A549 (cell line): ENCODE results near the gene RENBP. TPM values are rescaled to one million over a fixed set of nuclear protein-coding genes. Genes with fewer than 3 reads are reported as not detected.
A peak's percentile ranks its signal among the peaks of the same experiment; 100 is the strongest.

Experiments
- ATAC-seq, 2 experiments: fragments of 200-7000 bp in 1 of 2; fragments of >200 bp in 1 of 2; cut with Nextera tagmentation in 1 of 2; cut with Tn5 transposase in 1 of 2; 3 replicates each; pipeline versions ENCODE4 v1.8.0 to v1.9.1; 2018 to 2020; ENCODE audit warnings: mild to moderate bottlenecking in 1 of 2, moderate library complexity in 1 of 2
- CTCF ChIA-PET: fragments of 300-600 bp; sonication (Branson Sonifier 250); formaldehyde crosslinking; extraction: SDS; loops from one replicate; lab custom pipeline; 2021; ENCODE audit warnings: antibody characterized with exemption, inconsistent platforms; lab: Yijun Ruan, JAX
- POLR2A ChIA-PET: fragments of 350-600 bp; formaldehyde crosslinking; extraction: SDS; loops from one replicate; lab custom pipeline; 2021; ENCODE audit warnings: antibody characterized with exemption, inconsistent platforms; lab: Yijun Ruan, JAX
- DNase-seq, 2 experiments: peaks; one replicate each; pipeline versions ENCODE4 v3.0.0 to v3.0.0-alpha.2; 2011 to 2016; ENCODE audit warnings: low read depth in 1 of 2, low spot score in 1 of 2
- FAIRE-seq: peaks from 2 replicates; lab custom pipeline; 2011; peaks lifted over from hg19 to GRCh38; lab: Jason Lieb, UNC
- H3K27ac ChIP-seq, 2 experiments: fragments of >200 bp; sonication (Bioruptor Twin); formaldehyde crosslinking; 3 replicates each; pipeline ENCODE4 v1.5.1; 2016 to 2017
- H3K4me1 ChIP-seq: fragments of >200 bp; sonication (Bioruptor Twin); formaldehyde crosslinking; 3 replicates; pipeline ENCODE4 v1.6.1; 2016
- H3K4me2 ChIP-seq: fragments of >200 bp; sonication (Bioruptor Twin); formaldehyde crosslinking; 3 replicates; pipeline ENCODE4 v1.6.1; 2016
- H3K4me3 ChIP-seq: fragments of >200 bp; sonication (Bioruptor Twin); formaldehyde crosslinking; 3 replicates; pipeline ENCODE4 v1.5.1; 2016
- H3K9me3 ChIP-seq: fragments of >200 bp; sonication (Bioruptor Twin); formaldehyde crosslinking; 3 replicates; pipeline ENCODE4 v1.6.1; 2016
- CEBPB ChIP-seq, 2 experiments: fragments of >200 bp in 1 of 2; sonication (Bioruptor Twin) in 1 of 2; formaldehyde crosslinking in 1 of 2; IDR thresholded peaks; 2 replicates each; pipeline ENCODE4 v1.6.1; 2012 to 2016
- CTCF ChIP-seq: fragments of >200 bp; sonication (Bioruptor Twin); formaldehyde crosslinking; IDR thresholded peaks from 3 replicates; pipeline ENCODE4 v1.5.1; 2016
- E2F6 ChIP-seq: IDR thresholded peaks from 2 replicates; pipeline ENCODE4 v1.6.1; 2012; ENCODE audit warnings: low read depth, borderline replicate concordance
- EHF ChIP-seq: fragments of 250-450 bp; sonication (Bioruptor Pico); IDR thresholded peaks from 2 replicates; pipeline ENCODE4 v1.5.0; 2020; ENCODE audit warnings: mild to moderate bottlenecking
- HDAC2 ChIP-seq: fragments of 200-600 bp; sonication (generic); IDR thresholded peaks from 2 replicates; pipeline ENCODE4 v1.6.1; 2016
- MAX ChIP-seq: IDR thresholded peaks from 2 replicates; pipeline ENCODE4 v1.6.1; 2012
- NFE2L2 ChIP-seq: fragments of 150-350 bp; conservative IDR thresholded peaks from 2 replicates; pipeline ENCODE4 v1.6.1; 2014; ENCODE audit warnings: low read length
- POLR2AphosphoS2 ChIP-seq: conservative IDR thresholded peaks from 2 replicates; pipeline ENCODE4 v1.6.1; 2012; ENCODE audit warnings: low read length, improper control_type of control experiment, inconsistent platforms
- RAD21 ChIP-seq, 2 experiments: fragments of >200 bp in 1 of 2; sonication (Bioruptor Twin) in 1 of 2; formaldehyde crosslinking in 1 of 2; IDR thresholded peaks in 1 of 2; conservative IDR thresholded peaks in 1 of 2; 2 replicates in 1 of 2; 3 replicates in 1 of 2; pipeline ENCODE4 v1.6.1; 2012 to 2018; ENCODE audit warnings: inconsistent platforms in 1 of 2
- REST ChIP-seq: fragments of 200-600 bp; sonication (generic); IDR thresholded peaks from 2 replicates; pipeline ENCODE4 v1.6.1; 2016; ENCODE audit warnings: antibody characterized with exemption, mild to moderate bottlenecking, moderate library complexity
- RNF2 ChIP-seq: fragments of 200-600 bp; sonication (generic); IDR thresholded peaks from 2 replicates; pipeline ENCODE4 v1.6.1; 2016; ENCODE audit warnings: low read depth, mild to moderate bottlenecking, antibody characterized with exemption, moderate library complexity, borderline replicate concordance
- SMC3 ChIP-seq: fragments of >200 bp; sonication (Bioruptor Twin); formaldehyde crosslinking; IDR thresholded peaks from 3 replicates; pipeline ENCODE4 v1.6.1; 2018; ENCODE audit warnings: inconsistent platforms
- ZFP36 ChIP-seq: fragments of 450-650 bp; IDR thresholded peaks from 2 replicates; pipeline ENCODE4 v1.6.1; 2014; ENCODE audit warnings: borderline replicate concordance; ENCODE audit not compliant: partially characterized antibody
- WGBS: methylation state at CpG from one replicate; pipeline ENCODE4 v1.1.6; 2017; ENCODE audit errors: missing lambda C conversion rate; 5-methylcytosine and 5-hydroxymethylcytosine counted together
- polyA plus RNA-seq, 4 experiments: library from polyadenylated mRNA; depleted of rRNA in 3 of 4; stranded (reverse); fragments of >200 nt; fragmentation: RNase III in 1 of 4; extraction: RNeasy Plus Mini Kit Qiagen cat#74134 plus additional on column Dnase treatment in 1 of 4; gene quantifications; 2 replicates in 3 of 4; 3 replicates in 1 of 4; pipeline ENCODE4 v1.2.3, GENCODE V29; 2011 to 2017

Gene RENBP
- polyA plus RNA-seq, 2 of the 4 experiments (the other 2 are of a cell fraction), result not detected

GRCh38 chrX:153948002-153948466 is 3.6 kb upstream of the RENBP start:
- ATAC-seq, result peak in 1 of 2 experiments; percentile 2; a peak in 2 of 6 replicates
- Histone ChIP-seq H3K4me1 (peaks cover 3% of the 10 kb centered on the region; the same call in 1 of the 3 replicates), H3K9me3 (no peaks in the 10 kb centered on the region), H3K27ac (no peak overlapping the region), H3K4me3 (no peak overlapping the region), H3K4me2 (no peak overlapping the region)
- no peak for DNase-seq
- no peak for FAIRE-seq
- ChIA-PET CTCF (interaction anchor here (0.7 to 17.9 kb wide), 16 partner anchors 8 to 1006 kb away, joined by 3 to 363 read pairs (median 6); partner anchors contain the start of genes ARHGAP4, NAA10 and PLXNB3), POLR2A (no interaction called here)
- TF ChIP-seq HDAC2, result no peak
- WGBS, result 69% methylated on average over 10 of the region's 10 CpGs

GRCh38 chrX:153947009-153947769 is 2.7 kb upstream of the RENBP start:
- ATAC-seq (peak; percentile 83 to 91), DNase-seq (peak; percentile 72 to 87), FAIRE-seq (peak; percentile 99)
- ChIA-PET CTCF (interaction anchor here (0.7 to 17.9 kb wide), 34 partner anchors 9 to 1006 kb away, joined by 3 to 363 read pairs (median 4); partner anchors contain the start of genes ARHGAP4, HCFC1, NAA10 and PLXNB3), POLR2A (interaction anchor here (1.0 kb wide), 1 partner anchor 19 kb away, joined by 6 read pairs; no protein-coding TSS in a partner anchor)
- Histone ChIP-seq H3K27ac (peak overlapping the region in 1 of 2 experiments; percentile 68; a peak in 2 of 6 replicates), H3K9me3 (no peaks in the 10 kb centered on the region), H3K4me1 (peaks cover 3% of the 10 kb centered on the region; the same call in 1 of the 3 replicates), H3K4me2 (no peak overlapping the region), H3K4me3 (no peak overlapping the region)
- 29% methylated on average over 14 of the region's 19 CpGs for WGBS
- TF ChIP-seq NFE2L2, result no peak
- TF ChIP-seq REST, result no peak
- peak; percentile 59 to 61 for TF ChIP-seq RAD21 (conservative IDR thresholded peaks at IDR 0.05 in 1 of 2, IDR thresholded peaks at IDR 0.05 in 1 of 2)
- TF ChIP-seq CEBPB (IDR thresholded peaks at IDR 0.05), result no peak
- TF ChIP-seq EHF (CRISPR knock-in tag), result no peak
- TF ChIP-seq RNF2, result no peak
- TF ChIP-seq CTCF, result peak; percentile 92
- TF ChIP-seq POLR2AphosphoS2, result peak; percentile 66; the same call in 1 of the 2 replicates
- no peak for TF ChIP-seq ZFP36
- TF ChIP-seq SMC3, result peak; percentile 73
- TF ChIP-seq MAX, result peak; percentile 53
- 0 out of 2 replicates have a peak, but pooled peaks have one; percentile 23 for TF ChIP-seq E2F6
